LNCaP clone FGC (cell line): ENCODE data around the gene CDS2.

Experiments
- DNase-seq: peaks from one replicate; pipeline ENCODE4 v3.0.0-alpha.2; 2011; ENCODE audit warnings: low read depth
- H3K4me3 ChIP-seq: 2 replicates; pipeline ENCODE4 v1.5.1; 2011; ENCODE audit warnings: mild to moderate bottlenecking, low read depth, low read length, control low read depth
- CTCF ChIP-seq: IDR thresholded peaks from 2 replicates; pipeline ENCODE4 v1.5.1; 2012; ENCODE audit warnings: mild to moderate bottlenecking; ENCODE audit not compliant: control insufficient read depth, insufficient read depth; ENCODE audit errors: extremely low read depth

CDS2 gene

DNA sequence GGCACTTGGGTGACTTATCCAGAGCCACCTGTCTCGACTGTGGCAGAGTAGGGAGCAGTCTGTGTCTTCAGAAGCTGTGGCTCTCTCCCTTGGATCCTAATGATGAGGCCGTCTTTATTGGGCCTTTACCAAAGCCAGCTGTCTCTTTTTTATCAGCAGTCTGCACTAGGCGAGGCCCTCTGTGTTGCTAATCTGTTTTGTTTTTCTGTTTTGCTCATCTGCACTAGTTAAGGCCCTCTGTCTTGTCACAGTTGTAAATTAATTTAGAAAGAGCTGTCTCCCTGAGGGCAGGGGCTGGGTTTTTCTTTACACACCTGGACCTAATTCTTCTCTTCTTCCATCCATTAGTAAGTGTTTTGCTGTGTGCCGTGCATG, 45.0 kb downstream of the CDS2 start:
- TF ChIP-seq CTCF = no peak
- DNase-seq = no peak
- no peak overlapping the region for H3K4me3 ChIP-seq

DNA sequence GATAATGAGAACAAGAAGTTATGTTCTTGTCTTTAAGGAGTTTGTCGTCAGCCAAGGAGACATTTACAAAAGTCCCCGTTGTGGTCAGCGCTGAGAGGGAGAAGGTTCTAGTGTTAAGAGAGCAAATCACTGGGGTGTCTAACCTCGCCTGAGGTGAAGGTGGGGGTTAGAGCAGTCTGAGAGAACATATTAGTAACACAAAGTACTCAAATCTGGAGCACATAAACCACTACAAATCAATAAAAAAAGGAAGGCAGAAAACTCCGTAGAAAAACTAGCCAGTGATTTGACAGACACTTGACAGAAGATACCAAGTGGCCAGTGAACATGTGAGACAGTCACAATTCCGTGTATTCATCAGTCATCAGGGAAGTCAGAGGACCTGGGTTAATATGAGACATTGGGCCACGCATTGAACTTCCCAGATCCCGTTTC, 45.4 kb downstream of the CDS2 start:
- H3K4me3 ChIP-seq = no peak overlapping the region
- no peak for TF ChIP-seq CTCF
- no peak for DNase-seq

DNA sequence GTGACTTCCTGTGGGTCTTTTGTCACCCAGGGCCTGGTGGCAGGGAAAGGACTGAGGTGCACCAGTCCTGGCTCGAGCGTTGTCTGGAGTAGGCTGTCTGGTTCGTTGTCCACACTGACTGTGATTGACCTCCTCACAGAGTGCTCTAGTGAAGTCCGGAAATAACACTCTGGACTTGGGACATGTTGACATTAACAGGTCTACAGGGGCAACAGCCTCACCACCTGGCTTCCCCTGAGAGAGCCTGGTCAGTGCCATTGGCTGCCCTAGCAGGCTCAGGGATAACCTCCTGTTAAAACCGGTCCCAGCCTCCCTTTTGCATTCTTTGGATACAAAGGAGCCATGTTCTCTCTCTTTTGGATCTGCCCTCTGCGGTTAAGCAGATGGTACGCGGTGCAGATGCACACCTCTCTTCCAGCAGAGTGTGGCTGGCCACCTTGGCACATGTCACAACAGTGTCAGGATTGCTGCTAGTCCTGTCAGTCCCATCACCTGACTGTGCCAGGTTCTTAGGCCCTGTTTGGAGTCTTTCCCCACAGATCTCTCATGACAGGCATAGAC, 46.2 kb downstream of the CDS2 start:
- H3K4me3 ChIP-seq = no peak overlapping the region
- no peak for TF ChIP-seq CTCF

GRCh38 chr20:5173751-5174150, 46.9 kb downstream of the CDS2 start:
- H3K4me3 ChIP-seq = no peak overlapping the region
- no peak for DNase-seq
- TF ChIP-seq CTCF = no peak

More for the DNA sequence above, 46.2 kb downstream of the CDS2 start:
- no peak for DNase-seq

DNA sequence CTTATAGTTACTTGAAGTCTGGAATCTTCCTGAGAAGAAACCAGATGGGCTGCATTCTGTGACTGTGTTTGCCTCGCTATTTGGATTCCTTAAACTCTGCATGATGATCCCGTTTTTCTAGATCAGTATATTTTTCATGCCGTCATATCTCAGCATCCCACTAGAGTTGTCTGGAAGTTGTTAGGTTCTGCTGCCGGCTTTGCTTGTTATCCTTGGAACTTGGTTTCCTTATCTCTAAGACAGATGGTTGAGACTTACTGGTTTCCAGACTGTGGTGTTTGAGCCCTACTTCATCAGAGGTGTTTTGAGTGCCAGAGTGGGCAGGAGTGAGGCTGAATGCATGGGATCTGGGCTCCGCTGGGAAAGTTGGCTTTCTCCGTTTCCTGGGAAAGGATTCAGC, 50.3 kb downstream of the CDS2 start:
- no peak for TF ChIP-seq CTCF
- no peak for DNase-seq
- H3K4me3 ChIP-seq = no peak overlapping the region

GRCh38 chr20:5178046-5178445, 51.2 kb downstream of the CDS2 start:
- DNase-seq = no peak
- TF ChIP-seq CTCF = no peak
- no peak overlapping the region for H3K4me3 ChIP-seq

- no peak overlapping the region for H3K4me3 ChIP-seq
- DNase-seq = no peak
- no peak for TF ChIP-seq CTCF
Observed at GRCh38 chr20:5180421-5180820, 53.6 kb downstream of the CDS2 start.
